GM12878 (cell line): ENCODE results near the gene CDC42SE1. TPM values are rescaled to one million over a fixed set of nuclear protein-coding genes. Genes with fewer than 3 reads are reported as not detected.
A peak's percentile ranks its signal among the peaks of the same experiment; 100 is the strongest.

Experiments
- ATAC-seq: fragments of 200-7000 bp; cut with Tn5 transposase; 3 replicates; pipeline ENCODE4 v1.9.1; 2020; ENCODE audit warnings: mild to moderate bottlenecking, moderate library complexity
- BruUV-seq: library from RNA; stranded (reverse); fragments of 400-500 nt; replicated peaks from 2 replicates; lab custom pipeline; 2021; lab: Mats Ljungman, UMichigan
- CTCF ChIA-PET: fragments of 300-600 bp; sonication (Branson Sonifier 250); formaldehyde crosslinking; extraction: SDS; loops from one replicate; lab custom pipeline; 2021; ENCODE audit warnings: inconsistent platforms; lab: Yijun Ruan, JAX
- POLR2A ChIA-PET: fragments of 350-600 bp; formaldehyde crosslinking; extraction: SDS; loops from one replicate; lab custom pipeline; 2021; ENCODE audit warnings: inconsistent platforms; lab: Charles Lee
- RAD21 ChIA-PET: fragments of 300-600 bp; sonication (Branson Sonifier 250); formaldehyde crosslinking; loops from one replicate; lab custom pipeline; 2023; ENCODE audit warnings: antibody characterized with exemption; ENCODE audit not compliant: unreplicated experiment; lab: Charles Lee
- SMC1A ChIA-PET: fragments of 300-600 bp; sonication (Branson Sonifier 250); formaldehyde crosslinking; loops from one replicate; lab custom pipeline; 2023; ENCODE audit not compliant: unreplicated experiment, uncharacterized antibody; lab: Charles Lee
- DNase-seq: peaks from one replicate; pipeline ENCODE4 v3.0.0-alpha.2; 2011; ENCODE audit warnings: low read depth, low spot score
- FAIRE-seq: peaks from 3 replicates; lab custom pipeline; 2011; peaks lifted over from hg19 to GRCh38; lab: Jason Lieb, UNC
- H2AFZ ChIP-seq: 2 replicates; pipeline ENCODE4 v1.6.0; 2011; ENCODE audit warnings: low read depth, low read length, control low read depth; ENCODE audit not compliant: control insufficient read depth
- H3K27ac ChIP-seq: 2 replicates; pipeline ENCODE4 v1.5.1; 2011; ENCODE audit warnings: control low read depth; ENCODE audit not compliant: control insufficient read depth, insufficient read depth
- H3K27me3 ChIP-seq, 2 experiments: replicated peaks in 1 of 2; 2 replicates each; pipeline versions ENCODE4 v1.6.0 to v1.6.1; 2011; ENCODE audit warnings: low read length in 1 of 2; ENCODE audit not compliant: control insufficient read depth in 2 of 2, insufficient read depth in 2 of 2
- H3K36me3 ChIP-seq, 2 experiments: 2 replicates each; pipeline ENCODE4 v1.5.1; 2011; ENCODE audit warnings: low read length in 1 of 2; ENCODE audit not compliant: control insufficient read depth in 2 of 2, insufficient read depth in 2 of 2
- H3K4me1 ChIP-seq: 2 replicates; pipeline ENCODE4 v1.6.1; 2011; ENCODE audit warnings: mild to moderate bottlenecking, low read length, moderate library complexity, mixed read lengths; ENCODE audit not compliant: control insufficient read depth, insufficient read depth
- H3K4me2 ChIP-seq: 2 replicates; pipeline ENCODE4 v1.6.0; 2011; ENCODE audit warnings: control low read depth; ENCODE audit not compliant: control insufficient read depth, insufficient read depth
- H3K4me3 ChIP-seq: fragments of 200-600 bp; sonication (generic); 2 replicates; pipeline ENCODE4 v1.5.1; 2016
- H3K79me2 ChIP-seq: 2 replicates; pipeline ENCODE4 v1.6.0; 2011; ENCODE audit warnings: low read length; ENCODE audit not compliant: control insufficient read depth, insufficient read depth
- H3K9ac ChIP-seq: 2 replicates; pipeline ENCODE4 v1.8.0; 2011; ENCODE audit warnings: low read length, control low read depth, mixed read lengths; ENCODE audit not compliant: control insufficient read depth, insufficient read depth
- H3K9me3 ChIP-seq: replicated peaks from 3 replicates; pipeline ENCODE4 v1.5.1; 2011; ENCODE audit warnings: mild to moderate bottlenecking, low read length; ENCODE audit not compliant: control insufficient read depth, insufficient read depth
- H4K20me1 ChIP-seq: 2 replicates; pipeline ENCODE4 v1.6.0; 2011; ENCODE audit not compliant: control insufficient read depth, insufficient read depth
- ATF2 ChIP-seq: IDR thresholded peaks from 2 replicates; pipeline ENCODE4 v1.6.1; 2012; ENCODE audit warnings: low read length, inconsistent platforms
- CEBPB ChIP-seq, 2 experiments: fragments of 150-350 bp in 1 of 2; IDR thresholded peaks; 2 replicates each; pipeline ENCODE4 v1.6.1; 2012 to 2014; ENCODE audit warnings: low read depth in 2 of 2, low read length in 2 of 2, borderline replicate concordance in 1 of 2, inconsistent platforms in 1 of 2
- MLLT1 ChIP-seq: fragments of 450-650 bp; IDR thresholded peaks from 2 replicates; pipeline ENCODE4 v1.6.1; 2016; ENCODE audit warnings: mild to moderate bottlenecking
- POLR2A ChIP-seq: IDR thresholded peaks from 2 replicates; pipeline ENCODE4 v1.6.1; 2011; ENCODE audit warnings: low read depth, mild to moderate bottlenecking, low read length
- POLR2AphosphoS5 ChIP-seq: IDR thresholded peaks from 2 replicates; pipeline ENCODE4 v1.6.1; 2011; ENCODE audit warnings: mild to moderate bottlenecking, low read length, inconsistent platforms
- SREBF1 ChIP-seq: IDR thresholded peaks from 2 replicates; pipeline ENCODE4 v1.6.1; 2012; ENCODE audit warnings: mild to moderate bottlenecking, low read length
- WGBS: methylation state at CpG from one replicate; pipeline ENCODE4 v1.1.6; 2016; ENCODE audit warnings: low lambda C conversion rate; ENCODE audit not compliant: insufficient replicate concordance, insufficient coverage; ENCODE audit errors: missing lambda C conversion rate; 5-methylcytosine and 5-hydroxymethylcytosine counted together
- in situ Hi-C: fragments of 300-500 bp; cut with MboI; formaldehyde crosslinking; loops from 9 replicates; pipeline ENCODE4 v1.14.3; 2018; ENCODE audit warnings: mixed read lengths
- intact Hi-C: fragments of 100-400 bp; cut with micrococcal nuclease; formaldehyde crosslinking; loops from one replicate; pipeline ENCODE4 v1.14.2; 2022; ENCODE audit not compliant: unreplicated experiment
- polyA plus RNA-seq, 11 experiments: library from polyadenylated mRNA; depleted of rRNA in 4 of 11; unstranded in 6 of 11; stranded (reverse) in 5 of 11; fragments of >200 nt; fragmentation: Nextera tagmentation in 4 of 11; fragmentation: Illumina TruSeq in 1 of 11; extraction: Ambion mirVana in 4 of 11; extraction: Trizol in 1 of 11; gene quantifications; 1 replicate in 1 of 11; 2 replicates in 10 of 11; pipeline versions ENCODE4 v1.2.1 to v1.2.3, GENCODE V29; 2011 to 2016; ENCODE audit warnings: inconsistent platforms in 2 of 11, missing spikeins in 2 of 11, low read depth in 1 of 11
- total RNA-seq, 4 experiments: library from RNA; depleted of rRNA in 3 of 4; stranded (reverse); fragments of >200 nt in 3 of 4; fragmentation: Illumina TruSeq in 1 of 4; extraction: Trizol in 1 of 4; gene quantifications; 2 replicates each; pipeline versions ENCODE4 v1.2.1 to v1.2.3, GENCODE V29; 2013 to 2021

Gene CDC42SE1
- total and polyA plus RNA-seq, 10 of the 15 experiments (the other 5 are each of a cell fraction or from before 2014, with no cell fraction given): 35.7 to 112 (median 74.3) TPM

GRCh38 chr1:151050051-151050688 lies 9.3 kb downstream of the CDC42SE1 start:
- Histone ChIP-seq H3K9ac (no peak overlapping the region), H3K4me3 (no peak overlapping the region), H2AFZ (no peak overlapping the region), H3K27ac (no peak overlapping the region), H3K79me2 (peaks cover 3% of the 10 kb centered on the region), H3K4me2 (no peak overlapping the region), H3K36me3 (peaks cover 12 to 31% of the 10 kb centered on the region in 2 experiments), H3K9me3 (no peaks in the 10 kb centered on the region), H3K4me1 (peaks cover 9% of the 10 kb centered on the region; the same call in 1 of the 2 replicates), H3K27me3 (no peaks in the 10 kb centered on the region), H4K20me1 (no peaks in the 10 kb centered on the region; the same call in 1 of the 2 replicates)
- intact Hi-C loops: no loop called here
- DNase-seq: no peak
- WGBS: 100% methylated on average over 1 of the region's 2 CpGs
- CTCF ChIA-PET: interaction anchor here (1.0 to 9.5 kb wide), 5 partner anchors 9 to 55 kb away, joined by 3 to 76 read pairs (median 3); partner anchors contain the start of genes CDC42SE1 and MLLT11
- ATAC-seq: no peak
- no TSS peak for BruUV-seq
- RAD21 ChIA-PET: no interaction called here
- TF ChIP-seq POLR2A: peak; percentile 58
- 0 out of 2 replicates have a peak, but pooled peaks have one; percentile 20 for TF ChIP-seq ATF2
- TF ChIP-seq POLR2AphosphoS5: 0 out of 2 replicates have a peak, but pooled peaks have one; percentile 22
- no peak for TF ChIP-seq SREBF1
- TF ChIP-seq MLLT1: no peak
- 0 out of 4 replicates have a peak, but pooled peaks of 1 of the 2 experiments have one; percentile 26 for TF ChIP-seq CEBPB (IDR thresholded peaks at IDR 0.05; ENCODE audit: borderline replicate concordance in 1 of 2, low read depth in 2 of 2, low read length in 2 of 2)
- POLR2A ChIA-PET: interaction anchor here (0.5 to 5.6 kb wide), 4 partner anchors 9 to 48 kb away, joined by 3 to 65 read pairs (median 4); partner anchors contain the start of genes CDC42SE1 and MLLT11
- SMC1A ChIA-PET: interaction anchor here (0.6 to 1.1 kb wide), 2 partner anchors 49 to 226 kb away, joined by 3 read pairs; no protein-coding TSS in a partner anchor
- in situ Hi-C loops: no loop called here
- no peak for FAIRE-seq
